Measurements from ENCODE around the gene ZNF273. TPM values are rescaled to one million over a fixed set of nuclear protein-coding genes. Genes with fewer than 3 reads are reported as not detected.
"Not testable (repeated sequence)": the region's sequence is repeated elsewhere in the genome, so short reads cannot be mapped to it uniquely, and the experiment has no call there.

Gene ZNF273
- total RNA-seq: 1.1 TPM
- long read RNA-seq, partial matches to known transcripts: 0 of 1 reads
- long read RNA-seq, other reads (novel, unspliced or antisense): 1 of 1 reads

DNA sequence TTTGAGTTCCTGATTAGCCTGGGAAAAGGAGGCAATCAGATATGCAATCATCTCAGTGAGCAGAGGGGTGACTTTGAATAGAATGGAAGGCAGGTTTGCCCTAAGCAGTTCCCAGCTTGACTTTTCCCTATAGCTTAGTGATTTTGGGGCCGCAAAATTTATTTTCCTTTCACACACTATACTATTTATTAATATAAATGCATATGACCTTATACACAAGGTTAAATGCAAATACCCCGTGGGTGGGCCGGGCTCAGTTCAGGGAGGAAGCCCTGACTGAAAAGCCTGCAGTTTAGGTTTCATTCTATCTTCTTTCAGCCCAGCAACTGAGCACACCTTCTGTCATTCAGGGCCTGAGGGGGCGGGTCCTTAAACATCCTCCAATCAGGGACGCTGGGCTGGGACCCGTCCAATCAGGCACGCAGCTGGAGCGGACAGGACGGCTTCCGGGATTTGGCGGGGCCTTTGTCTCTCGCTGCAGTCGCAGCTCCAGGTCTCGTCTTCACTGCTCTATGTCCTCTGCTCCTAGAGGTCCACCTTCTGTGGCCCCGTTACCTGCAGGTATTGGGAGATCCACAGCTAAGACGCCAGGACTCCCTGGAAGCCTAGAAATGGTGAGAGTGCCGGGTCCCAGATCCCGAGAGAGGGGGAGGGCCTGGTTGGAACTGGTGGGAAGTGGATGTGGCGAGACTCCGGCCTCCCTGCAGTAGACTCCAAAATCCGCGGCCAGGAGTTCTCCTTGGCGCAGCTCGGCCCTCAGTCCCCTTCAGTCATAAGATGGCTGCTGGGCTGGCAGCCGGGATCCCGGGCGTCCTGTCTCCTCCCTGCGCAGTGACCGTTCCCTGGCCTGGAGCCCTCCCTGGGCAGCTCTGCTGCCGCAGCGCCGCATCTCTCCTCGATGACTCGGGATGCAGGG, at the start of gene ZNF273:
TSS of gene ZNF273 (plus strand) at position 468 of the 916 bp plus-strand sequence. CDS start at position 513, 45 bp downstream.
- Histone ChIP-seq H3K27ac (replicated peaks) (peak within 1 kb of the TSS; percentile 73), H3K4me1 (peaks cover 27% of the 10 kb centered on the region), H3K36me3 (no peaks in the 10 kb centered on the region), H3K4me3 (peak within 1 kb of the TSS; percentile 87), H3K9me3 (replicated peaks) (no peaks in the 10 kb centered on the region), H3K27me3 (ENCODE audit: low read depth) (no peaks in the 10 kb centered on the region)
- TF ChIP-seq CTCF (IDR thresholded peaks at IDR 0.05; ENCODE audit: borderline replicate concordance): no peak
- peak; percentile 94 for DNase-seq
- intact Hi-C loops (cut with micrococcal nuclease): no loop called here

GRCh38 chr7:64853679-64854078, 49.4 kb upstream of the ZNF273 start:
- Histone ChIP-seq H3K27me3 (ENCODE audit: low read depth) (no peaks in the 10 kb centered on the region), H3K36me3 (no peaks in the 10 kb centered on the region), H3K4me1 (peaks cover 9% of the 10 kb centered on the region), H3K4me3 (no peak overlapping the region), H3K27ac (replicated peaks) (no peak overlapping the region), H3K9me3 (replicated peaks) (no peaks in the 10 kb centered on the region)
- DNase-seq: no peak
- intact Hi-C loops (cut with micrococcal nuclease): no loop called here
- TF ChIP-seq CTCF (IDR thresholded peaks at IDR 0.05; ENCODE audit: borderline replicate concordance): no peak

- Histone ChIP-seq H3K36me3 (no peaks in the 10 kb centered on the region), H3K27me3 (ENCODE audit: low read depth) (no peaks in the 10 kb centered on the region), H3K4me3 (no peak overlapping the region), H3K9me3 (replicated peaks) (no peaks in the 10 kb centered on the region), H3K4me1 (no peaks in the 10 kb centered on the region), H3K27ac (replicated peaks) (no peak overlapping the region)
- intact Hi-C loops (cut with micrococcal nuclease): no loop called here
- no peak for TF ChIP-seq CTCF (IDR thresholded peaks at IDR 0.05; ENCODE audit: borderline replicate concordance)
- no peak for DNase-seq
These were observed 48.1 kb upstream of the ZNF273 start for GRCh38 chr7:64854969-64855368.

- Histone ChIP-seq H3K9me3 (replicated peaks) (no peaks in the 10 kb centered on the region), H3K27me3 (ENCODE audit: low read depth) (peaks cover 11% of the 10 kb centered on the region), H3K36me3 (no peaks in the 10 kb centered on the region), H3K4me3 (no peak overlapping the region), H3K27ac (replicated peaks) (no peak overlapping the region), H3K4me1 (no peaks in the 10 kb centered on the region)
- intact Hi-C loops (cut with micrococcal nuclease): no loop called here
- TF ChIP-seq CTCF (IDR thresholded peaks at IDR 0.05; ENCODE audit: borderline replicate concordance): no peak
- no peak for DNase-seq
These were observed 40.1 kb upstream of the ZNF273 start for GRCh38 chr7:64863021-64863420.

- intact Hi-C loops (cut with micrococcal nuclease); H3K4me1 ChIP-seq; H3K4me3 ChIP-seq; H3K36me3 ChIP-seq; H3K9me3 ChIP-seq (replicated peaks); H3K27ac ChIP-seq (replicated peaks); DNase-seq: not testable (repeated sequence)
- peaks cover 16% of the 10 kb centered on the region for H3K27me3 ChIP-seq (ENCODE audit: low read depth)
These were observed 39.5 kb upstream of the ZNF273 start for GRCh38 chr7:64863530-64863929.

- DNase-seq: no peak
These were observed 39.1 kb upstream of the ZNF273 start for GRCh38 chr7:64863969-64864368.

More at GRCh38 chr7:64863969-64864368, 39.1 kb upstream of the ZNF273 start:
- Histone ChIP-seq H3K27me3 (ENCODE audit: low read depth) (peaks cover 20% of the 10 kb centered on the region), H3K4me3 (no peak overlapping the region), H3K36me3 (no peaks in the 10 kb centered on the region), H3K9me3 (replicated peaks) (no peaks in the 10 kb centered on the region), H3K4me1 (no peaks in the 10 kb centered on the region), H3K27ac (replicated peaks) (no peak overlapping the region)
- intact Hi-C loops (cut with micrococcal nuclease): no loop called here
- no peak for TF ChIP-seq CTCF (IDR thresholded peaks at IDR 0.05; ENCODE audit: borderline replicate concordance)
